ENCODE measurements around the gene PCDHB13.
"Not testable (repeated sequence)": the region's sequence is repeated elsewhere in the genome, so short reads cannot be mapped to it uniquely, and the experiment has no call there.

DNA sequence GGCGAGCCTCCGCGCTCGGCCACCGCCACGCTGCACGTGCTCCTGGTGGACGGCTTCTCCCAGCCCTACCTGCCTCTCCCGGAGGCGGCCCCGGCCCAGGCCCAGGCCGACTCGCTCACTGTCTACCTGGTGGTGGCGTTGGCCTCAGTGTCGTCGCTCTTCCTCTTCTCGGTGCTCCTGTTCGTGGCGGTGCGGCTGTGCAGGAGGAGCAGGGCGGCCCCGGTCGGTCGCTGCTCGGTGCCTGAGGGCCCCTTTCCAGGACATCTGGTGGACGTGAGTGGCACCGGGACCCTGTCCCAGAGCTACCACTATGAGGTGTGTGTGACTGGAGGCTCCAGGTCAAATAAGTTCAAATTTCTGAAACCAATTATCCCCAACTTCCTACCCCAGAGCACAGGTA lies 2.9 kb upstream of the PCDHB13 start:
- not testable (repeated sequence) for TF ChIP-seq FOXM1 (IDR thresholded peaks at IDR 0.05; ENCODE audit: borderline replicate concordance); HDGF (IDR thresholded peaks at IDR 0.05; ENCODE audit: borderline replicate concordance); FOXK2 (IDR thresholded peaks at IDR 0.05); BHLHE40 (IDR thresholded peaks at IDR 0.05; ENCODE audit: borderline replicate concordance); SUZ12 (IDR thresholded peaks at IDR 0.05); FOXA1 (IDR thresholded peaks at IDR 0.05); SP1 (IDR thresholded peaks at IDR 0.05); ZNF384 (IDR thresholded peaks at IDR 0.05); ELF4 (IDR thresholded peaks at IDR 0.05); LEF1 (IDR thresholded peaks at IDR 0.05; ENCODE audit: borderline replicate concordance); NFRKB (IDR thresholded peaks at IDR 0.05)
- TF ChIP-seq, protein P1, sequence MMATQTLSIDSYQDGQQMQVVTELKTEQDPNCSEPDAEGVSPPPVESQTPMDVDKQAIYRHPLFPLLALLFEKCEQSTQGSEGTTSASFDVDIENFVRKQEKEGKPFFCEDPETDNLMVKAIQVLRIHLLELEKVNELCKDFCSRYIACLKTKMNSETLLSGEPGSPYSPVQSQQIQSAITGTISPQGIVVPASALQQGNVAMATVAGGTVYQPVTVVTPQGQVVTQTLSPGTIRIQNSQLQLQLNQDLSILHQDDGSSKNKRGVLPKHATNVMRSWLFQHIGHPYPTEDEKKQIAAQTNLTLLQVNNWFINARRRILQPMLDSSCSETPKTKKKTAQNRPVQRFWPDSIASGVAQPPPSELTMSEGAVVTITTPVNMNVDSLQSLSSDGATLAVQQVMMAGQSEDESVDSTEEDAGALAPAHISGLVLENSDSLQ (IDR thresholded peaks at IDR 0.05): not testable (repeated sequence)
